Nephron progenitor cell (in vitro differentiated cells): ENCODE measurements around the gene HIVEP2.

Source experiments
- DNase-seq: peaks from one replicate; pipeline ENCODE4 v3.0.0; 2021
- H3K27ac Mint-ChIP-seq: 2 replicates; pipeline ENCODE4 v1.8.0; 2021; ENCODE audit warnings: mild to moderate bottlenecking, moderate library complexity, mixed read lengths
- H3K27me3 Mint-ChIP-seq: 2 replicates; pipeline ENCODE4 v1.8.0; 2021; ENCODE audit warnings: mild to moderate bottlenecking, low read depth, mixed read lengths; ENCODE audit not compliant: poor library complexity
- H3K36me3 Mint-ChIP-seq: 2 replicates; pipeline ENCODE4 v1.8.0; 2021; ENCODE audit warnings: low read depth, mixed read lengths
- H3K4me1 Mint-ChIP-seq: 2 replicates; pipeline ENCODE4 v1.8.0; 2021; ENCODE audit warnings: mixed read lengths
- H3K4me3 Mint-ChIP-seq: 2 replicates; pipeline ENCODE4 v1.8.0; 2021; ENCODE audit warnings: mild to moderate bottlenecking, moderate library complexity, mixed read lengths
- H3K9me3 Mint-ChIP-seq: 2 replicates; pipeline ENCODE4 v1.8.0; 2021; ENCODE audit warnings: mild to moderate bottlenecking, moderate library complexity, mixed read lengths
- TF ChIP-seq, protein P1 (sequence below): fragments of 200-600 bp; sonication (generic); IDR thresholded peaks from 2 replicates; pipeline ENCODE4 v1.5.0; 2021; ENCODE audit warnings: antibody characterized with exemption

Gene HIVEP2

DNA sequence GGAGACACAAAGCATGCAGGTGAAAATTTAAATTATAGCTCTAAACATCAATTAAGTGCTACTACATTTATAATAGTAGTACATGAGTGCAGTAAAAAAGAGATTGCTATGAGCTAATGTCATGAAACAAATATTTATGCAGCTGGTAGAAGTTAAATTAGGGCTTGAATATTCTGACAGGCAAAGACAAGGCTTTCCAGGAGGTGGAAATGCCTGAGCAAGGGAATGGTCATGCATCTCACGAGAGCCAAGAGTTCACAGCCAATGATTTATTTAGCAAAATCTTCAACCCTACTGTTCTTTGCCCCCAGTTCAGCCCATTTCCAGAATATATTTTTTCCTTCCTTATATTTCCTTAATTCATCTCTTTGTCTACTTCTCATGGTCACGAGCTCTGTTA lies 128.9 kb downstream of the HIVEP2 start:
- no peak for DNase-seq
- Mint-ChIP-seq H3K36me3 (peaks cover 5% of the 10 kb centered on the region), H3K4me1 (peaks cover 16% of the 10 kb centered on the region), H3K4me3 (no peak overlapping the region), H3K9me3 (no peaks in the 10 kb centered on the region), H3K27ac (no peak overlapping the region), H3K27me3 (no peaks in the 10 kb centered on the region)
- TF ChIP-seq, protein P1, sequence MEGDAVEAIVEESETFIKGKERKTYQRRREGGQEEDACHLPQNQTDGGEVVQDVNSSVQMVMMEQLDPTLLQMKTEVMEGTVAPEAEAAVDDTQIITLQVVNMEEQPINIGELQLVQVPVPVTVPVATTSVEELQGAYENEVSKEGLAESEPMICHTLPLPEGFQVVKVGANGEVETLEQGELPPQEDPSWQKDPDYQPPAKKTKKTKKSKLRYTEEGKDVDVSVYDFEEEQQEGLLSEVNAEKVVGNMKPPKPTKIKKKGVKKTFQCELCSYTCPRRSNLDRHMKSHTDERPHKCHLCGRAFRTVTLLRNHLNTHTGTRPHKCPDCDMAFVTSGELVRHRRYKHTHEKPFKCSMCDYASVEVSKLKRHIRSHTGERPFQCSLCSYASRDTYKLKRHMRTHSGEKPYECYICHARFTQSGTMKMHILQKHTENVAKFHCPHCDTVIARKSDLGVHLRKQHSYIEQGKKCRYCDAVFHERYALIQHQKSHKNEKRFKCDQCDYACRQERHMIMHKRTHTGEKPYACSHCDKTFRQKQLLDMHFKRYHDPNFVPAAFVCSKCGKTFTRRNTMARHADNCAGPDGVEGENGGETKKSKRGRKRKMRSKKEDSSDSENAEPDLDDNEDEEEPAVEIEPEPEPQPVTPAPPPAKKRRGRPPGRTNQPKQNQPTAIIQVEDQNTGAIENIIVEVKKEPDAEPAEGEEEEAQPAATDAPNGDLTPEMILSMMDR = no peak

DNA sequence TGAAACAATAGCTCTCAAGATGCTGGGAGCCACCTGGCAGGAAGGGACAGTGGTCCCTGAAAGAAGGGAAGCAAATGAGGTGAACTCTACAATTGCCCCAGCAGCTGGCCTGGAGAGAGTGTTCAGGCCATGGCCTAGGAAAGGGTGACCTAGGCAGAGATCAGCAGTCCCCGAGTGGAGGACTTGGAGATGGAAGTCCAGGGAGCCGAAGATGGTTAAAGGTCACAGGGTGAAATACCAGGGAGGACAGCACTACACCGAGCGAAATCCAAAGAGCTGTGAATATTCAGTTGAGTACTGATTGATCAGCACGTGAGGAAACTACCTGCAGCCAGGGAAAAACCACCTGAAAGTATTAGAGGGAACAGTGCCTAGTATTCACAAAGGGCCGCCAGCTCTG lies 133.1 kb downstream of the HIVEP2 start:
- Mint-ChIP-seq H3K27ac (no peak overlapping the region), H3K4me1 (peaks cover 15% of the 10 kb centered on the region), H3K9me3 (no peaks in the 10 kb centered on the region), H3K36me3 (peaks cover 12% of the 10 kb centered on the region), H3K4me3 (no peak overlapping the region), H3K27me3 (no peaks in the 10 kb centered on the region)
- no peak for DNase-seq
- TF ChIP-seq, protein P1 = no peak

DNA sequence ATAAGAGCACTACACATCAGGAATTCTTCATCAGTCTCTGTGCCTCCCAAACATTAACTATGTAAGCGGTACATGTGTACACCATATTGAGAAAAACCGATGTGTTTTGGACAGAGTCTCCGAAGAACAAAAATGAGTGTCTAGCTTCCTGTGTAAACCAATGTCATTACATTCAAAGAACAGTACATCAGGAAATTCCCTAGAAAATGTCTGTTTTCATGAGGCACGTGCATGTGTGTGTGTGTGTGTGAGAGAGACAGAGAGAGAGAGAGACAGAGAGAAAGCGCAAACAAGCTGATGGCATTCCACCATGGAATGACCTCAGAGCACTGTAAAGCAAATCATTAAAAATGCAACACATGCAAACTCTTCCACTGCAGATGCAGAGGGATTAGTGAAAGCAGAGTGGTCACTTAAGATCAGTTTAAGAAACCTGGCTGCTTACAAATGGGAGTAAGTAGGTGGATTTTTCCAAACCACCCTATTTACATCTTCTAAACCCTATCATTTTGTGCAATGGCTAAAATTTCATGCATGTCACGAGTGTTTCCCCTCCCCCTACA lies 133.9 kb downstream of the HIVEP2 start:
- no peaks in the 10 kb centered on the region for H3K9me3 Mint-ChIP-seq
- TF ChIP-seq, protein P1 = no peak
- H3K27ac Mint-ChIP-seq = no peak overlapping the region
- no peaks in the 10 kb centered on the region for H3K27me3 Mint-ChIP-seq
- H3K36me3 Mint-ChIP-seq = peaks cover 15% of the 10 kb centered on the region
- DNase-seq = no peak
- H3K4me1 Mint-ChIP-seq = peaks cover 11% of the 10 kb centered on the region
- H3K4me3 Mint-ChIP-seq = no peak overlapping the region

DNA sequence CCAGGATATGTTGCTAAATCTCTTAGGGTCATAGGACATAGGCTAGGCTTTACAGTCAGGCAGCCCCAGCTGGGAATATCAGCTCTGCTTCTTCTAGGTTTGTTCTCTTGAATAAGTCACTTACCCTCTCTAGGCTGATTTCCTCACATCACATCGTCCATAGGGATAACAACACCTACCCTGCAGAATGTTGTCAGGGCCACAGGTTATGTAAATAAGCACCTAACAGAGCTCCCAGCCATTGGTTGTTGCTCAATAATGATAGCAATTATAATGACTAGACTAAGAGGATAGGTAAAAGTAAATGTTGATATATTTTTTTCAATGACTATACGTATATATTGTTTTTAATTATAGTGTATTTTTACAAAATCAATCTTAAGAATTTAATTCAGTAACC lies 135.0 kb downstream of the HIVEP2 start:
- H3K4me1 Mint-ChIP-seq = peaks cover 15% of the 10 kb centered on the region

DNA sequence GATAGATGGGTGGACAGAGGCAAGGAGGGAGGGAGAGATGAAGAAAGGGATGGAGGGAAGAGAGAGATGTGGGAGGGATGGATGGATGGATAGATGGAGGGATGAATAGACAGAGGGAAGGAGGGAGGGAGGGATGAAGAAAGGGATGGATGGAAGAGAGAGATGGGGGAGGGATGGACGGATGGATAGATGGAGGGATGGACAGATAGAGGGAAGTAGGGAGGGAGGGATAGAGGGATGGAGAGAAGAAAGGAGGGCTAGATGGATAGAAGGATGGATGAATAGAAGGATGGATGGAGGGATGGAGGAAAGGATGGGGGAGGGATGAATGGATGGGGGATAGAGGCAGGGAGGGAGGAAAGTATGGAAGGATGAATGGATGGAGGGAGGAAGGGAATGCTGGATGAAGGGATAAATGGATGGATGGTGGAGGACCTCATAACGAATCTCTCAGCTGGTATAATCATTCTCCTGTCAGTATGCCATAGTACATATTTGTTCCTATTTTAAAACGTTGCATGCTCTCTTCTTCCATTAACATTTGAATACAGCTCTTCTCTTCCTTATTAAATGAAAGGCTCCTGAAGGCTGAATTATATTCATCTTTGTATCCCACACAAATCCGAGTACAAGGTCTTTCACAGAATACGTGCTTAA lies 136.4 kb downstream of the HIVEP2 start:
- Mint-ChIP-seq H3K36me3 (peaks cover 15% of the 10 kb centered on the region), H3K27me3 (no peaks in the 10 kb centered on the region), H3K27ac (no peak overlapping the region), H3K4me3 (no peak overlapping the region), H3K9me3 (no peaks in the 10 kb centered on the region), H3K4me1 (peaks cover 23% of the 10 kb centered on the region)
- no peak for DNase-seq
- TF ChIP-seq, protein P1 = no peak

More for the DNA sequence above, 135.0 kb downstream of the HIVEP2 start:
- H3K4me3 Mint-ChIP-seq = no peak overlapping the region
- H3K36me3 Mint-ChIP-seq = peaks cover 15% of the 10 kb centered on the region
- TF ChIP-seq, protein P1 = no peak
- H3K27me3 Mint-ChIP-seq = no peaks in the 10 kb centered on the region
- H3K9me3 Mint-ChIP-seq = no peaks in the 10 kb centered on the region
- no peak for DNase-seq
- no peak overlapping the region for H3K27ac Mint-ChIP-seq

DNA sequence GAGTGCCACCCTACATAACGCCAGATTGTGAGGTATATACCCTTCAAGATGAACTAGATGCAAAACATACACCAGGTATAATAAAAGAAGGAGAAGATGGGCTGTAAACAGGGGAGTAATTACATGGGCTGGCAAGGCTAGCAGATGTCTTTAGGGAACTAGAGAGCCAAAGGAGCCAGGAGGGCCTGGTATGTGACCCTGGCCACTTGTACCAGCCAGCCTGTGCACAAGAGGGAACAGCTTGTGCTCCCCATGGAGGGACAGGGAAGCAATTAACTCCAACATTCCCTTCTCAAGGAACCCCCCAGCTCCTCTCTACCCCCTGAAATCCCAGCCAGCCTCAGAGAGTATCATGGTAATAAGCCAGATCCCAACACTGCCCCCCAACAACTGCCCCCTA lies 139.9 kb downstream of the HIVEP2 start:
- H3K9me3 Mint-ChIP-seq = no peaks in the 10 kb centered on the region
- H3K27me3 Mint-ChIP-seq = no peaks in the 10 kb centered on the region
- H3K4me3 Mint-ChIP-seq = no peak overlapping the region
- DNase-seq = no peak
- peaks cover 15% of the 10 kb centered on the region for H3K36me3 Mint-ChIP-seq
- no peak overlapping the region for H3K27ac Mint-ChIP-seq
- TF ChIP-seq, protein P1 = no peak
- H3K4me1 Mint-ChIP-seq = peaks cover 22% of the 10 kb centered on the region
